ENCODE results near the gene SAMD10.

DNA sequence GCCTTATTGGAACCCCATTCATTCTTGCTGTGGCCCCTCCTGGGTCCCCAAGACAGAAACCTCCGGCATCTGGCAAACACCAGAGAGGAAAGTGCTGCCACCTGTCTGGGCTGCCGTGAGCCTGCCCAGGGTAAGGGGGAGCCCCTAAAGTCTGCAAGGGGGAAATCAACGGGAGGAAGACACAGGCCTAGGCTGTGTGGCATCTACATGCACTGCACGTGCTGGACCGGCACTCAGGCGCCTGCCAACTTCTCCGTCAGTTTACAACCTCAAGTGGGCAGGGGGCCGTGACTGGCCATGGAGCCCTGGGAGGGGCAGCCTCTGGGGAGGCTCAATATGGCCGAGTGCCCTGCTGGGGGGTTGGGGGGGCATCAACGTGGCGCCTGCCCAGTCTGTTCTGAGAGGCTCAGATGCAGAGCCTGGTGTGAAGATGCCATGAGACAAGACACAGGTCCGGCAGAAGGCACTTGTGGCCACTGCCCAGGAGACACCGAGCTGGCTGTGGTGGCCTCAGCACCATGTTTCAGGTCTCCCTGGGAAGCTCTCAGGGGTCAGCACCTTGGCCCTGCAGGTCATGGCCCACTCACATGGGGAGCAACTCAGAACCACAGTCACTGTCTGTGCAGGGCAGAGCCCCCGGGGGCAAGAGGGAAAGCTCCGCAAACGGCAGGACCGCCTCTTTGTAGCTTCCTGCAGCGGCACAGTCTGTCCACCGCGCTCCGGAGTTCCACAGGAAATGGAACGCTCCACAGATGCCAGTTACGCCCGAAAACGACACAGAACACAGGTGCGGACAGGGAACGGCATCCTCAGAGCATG lies 31.6 kb downstream of the SAMD10 start:
- TF ChIP-seq, protein P1, sequence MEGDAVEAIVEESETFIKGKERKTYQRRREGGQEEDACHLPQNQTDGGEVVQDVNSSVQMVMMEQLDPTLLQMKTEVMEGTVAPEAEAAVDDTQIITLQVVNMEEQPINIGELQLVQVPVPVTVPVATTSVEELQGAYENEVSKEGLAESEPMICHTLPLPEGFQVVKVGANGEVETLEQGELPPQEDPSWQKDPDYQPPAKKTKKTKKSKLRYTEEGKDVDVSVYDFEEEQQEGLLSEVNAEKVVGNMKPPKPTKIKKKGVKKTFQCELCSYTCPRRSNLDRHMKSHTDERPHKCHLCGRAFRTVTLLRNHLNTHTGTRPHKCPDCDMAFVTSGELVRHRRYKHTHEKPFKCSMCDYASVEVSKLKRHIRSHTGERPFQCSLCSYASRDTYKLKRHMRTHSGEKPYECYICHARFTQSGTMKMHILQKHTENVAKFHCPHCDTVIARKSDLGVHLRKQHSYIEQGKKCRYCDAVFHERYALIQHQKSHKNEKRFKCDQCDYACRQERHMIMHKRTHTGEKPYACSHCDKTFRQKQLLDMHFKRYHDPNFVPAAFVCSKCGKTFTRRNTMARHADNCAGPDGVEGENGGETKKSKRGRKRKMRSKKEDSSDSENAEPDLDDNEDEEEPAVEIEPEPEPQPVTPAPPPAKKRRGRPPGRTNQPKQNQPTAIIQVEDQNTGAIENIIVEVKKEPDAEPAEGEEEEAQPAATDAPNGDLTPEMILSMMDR (IDR thresholded peaks at IDR 0.05; ENCODE audit: low read length) = no peak
- TF ChIP-seq EZH2 (optimal IDR thresholded peaks at IDR 0.05; ENCODE audit: low read depth, low read length) = no peak
